ENCODE data around the gene TRIM62. TPM values are rescaled to one million over a fixed set of nuclear protein-coding genes. Genes with fewer than 3 reads are reported as not detected.

The TRIM62 gene
- polyA plus RNA-seq, 1 donor (not counting 4 experiments of a cell fraction or from before 2014, with no cell fraction given): 2.0 TPM

- H3K4me2 ChIP-seq (ENCODE audit: control insufficient read depth, extremely low read depth, insufficient read depth, low read depth, low read length): no peak overlapping the region
- DNase-seq (ENCODE audit: low read depth, low spot score) (no peak), FAIRE-seq (no peak)
- dilution Hi-C loops (cut with MboI; ENCODE audit: extremely low pct_ligation_motif_present, low sequenced_read_pairs): no loop called here
- H3K9ac ChIP-seq (ENCODE audit: control insufficient read depth, extremely low read depth, insufficient read depth, low read length): no peak overlapping the region
- H2AFZ ChIP-seq (ENCODE audit: control insufficient read depth, low read length): no peak overlapping the region
- peaks cover 3 to 21% of the 10 kb centered on the region in 2 experiments for H3K36me3 ChIP-seq (ENCODE audit: control insufficient read depth in 2 of 2, extremely low read depth in 1 of 2, insufficient read depth in 2 of 2, low read length in 2 of 2)
- H3K4me3 ChIP-seq (ENCODE audit: control insufficient read depth in 2 of 3, extremely low read depth in 1 of 3, insufficient read depth in 2 of 3, low read depth in 1 of 3, low read length in 3 of 3): no peak overlapping the region
- no peaks in the 10 kb centered on the region for H3K9me3 ChIP-seq (ENCODE audit: control insufficient read depth, low read depth, low read length)
- no peak for TF ChIP-seq CTCF (optimal IDR thresholded peaks at IDR 0.05 in 1 of 3, IDR thresholded peaks at IDR 0.05 in 1 of 3, conservative IDR thresholded peaks at IDR 0.05 in 1 of 3; ENCODE audit: extremely low read depth in 1 of 3, insufficient read depth in 2 of 3, low read length in 3 of 3)
- TF ChIP-seq EZH2 (IDR thresholded peaks at IDR 0.05; ENCODE audit: low read length): no peak
- no peaks in the 10 kb centered on the region for H3K9me1 ChIP-seq (ENCODE audit: control insufficient read depth, extremely low read depth, insufficient read depth, low read length)
- H3K27ac ChIP-seq (ENCODE audit: control insufficient read depth, insufficient read depth, low read length): no peak overlapping the region
- H3K79me2 ChIP-seq (ENCODE audit: control insufficient read depth, insufficient read depth, low read length): no peaks in the 10 kb centered on the region
- H3K4me1 ChIP-seq (ENCODE audit: control insufficient read depth, extremely low read depth, insufficient read depth, low read length): no peaks in the 10 kb centered on the region
- H3K27me3 ChIP-seq (ENCODE audit: control insufficient read depth, extremely low read depth, insufficient read depth, low read length): no peaks in the 10 kb centered on the region
- no peaks in the 10 kb centered on the region for H4K20me1 ChIP-seq (ENCODE audit: control insufficient read depth, extremely low read depth, insufficient read depth, low read length)
These were observed 22.3 kb downstream of the TRIM62 start for GRCh38 chr1:33159577-33159976.

- no peak overlapping the region for H2AFZ ChIP-seq (ENCODE audit: control insufficient read depth, low read length)
- FAIRE-seq (no peak), DNase-seq (ENCODE audit: low read depth, low spot score) (no peak)
- dilution Hi-C loops (cut with MboI; ENCODE audit: extremely low pct_ligation_motif_present, low sequenced_read_pairs): no loop called here
- H3K4me1 ChIP-seq (ENCODE audit: control insufficient read depth, extremely low read depth, insufficient read depth, low read length): peaks cover 2% of the 10 kb centered on the region
- no peak overlapping the region for H3K27ac ChIP-seq (ENCODE audit: control insufficient read depth, insufficient read depth, low read length)
- no peaks in the 10 kb centered on the region for H3K79me2 ChIP-seq (ENCODE audit: control insufficient read depth, insufficient read depth, low read length)
- no peaks in the 10 kb centered on the region for H4K20me1 ChIP-seq (ENCODE audit: control insufficient read depth, extremely low read depth, insufficient read depth, low read length)
- H3K36me3 ChIP-seq (ENCODE audit: control insufficient read depth in 2 of 2, extremely low read depth in 1 of 2, insufficient read depth in 2 of 2, low read length in 2 of 2): peaks cover 3 to 19% of the 10 kb centered on the region in 2 experiments
- no peak overlapping the region for H3K4me3 ChIP-seq (ENCODE audit: control insufficient read depth in 2 of 3, extremely low read depth in 1 of 3, insufficient read depth in 2 of 3, low read depth in 1 of 3, low read length in 3 of 3)
- H3K9me3 ChIP-seq (ENCODE audit: control insufficient read depth, low read depth, low read length): no peaks in the 10 kb centered on the region
- no peaks in the 10 kb centered on the region for H3K27me3 ChIP-seq (ENCODE audit: control insufficient read depth, extremely low read depth, insufficient read depth, low read length)
- no peak overlapping the region for H3K9ac ChIP-seq (ENCODE audit: control insufficient read depth, extremely low read depth, insufficient read depth, low read length)
- no peak for TF ChIP-seq EZH2 (IDR thresholded peaks at IDR 0.05; ENCODE audit: low read length)
- no peak overlapping the region for H3K4me2 ChIP-seq (ENCODE audit: control insufficient read depth, extremely low read depth, insufficient read depth, low read depth, low read length)
- H3K9me1 ChIP-seq (ENCODE audit: control insufficient read depth, extremely low read depth, insufficient read depth, low read length): no peaks in the 10 kb centered on the region
These were observed 23.5 kb downstream of the TRIM62 start for GRCh38 chr1:33158366-33158765.

GRCh38 chr1:33157131-33157530 lies 24.7 kb downstream of the TRIM62 start:
- DNase-seq (ENCODE audit: low read depth, low spot score): no peak
- dilution Hi-C loops (cut with MboI; ENCODE audit: extremely low pct_ligation_motif_present, low sequenced_read_pairs): no loop called here
- peaks cover 3 to 15% of the 10 kb centered on the region in 2 experiments for H3K36me3 ChIP-seq (ENCODE audit: control insufficient read depth in 2 of 2, extremely low read depth in 1 of 2, insufficient read depth in 2 of 2, low read length in 2 of 2)
- H3K27me3 ChIP-seq (ENCODE audit: control insufficient read depth, extremely low read depth, insufficient read depth, low read length): no peaks in the 10 kb centered on the region
- no peak overlapping the region for H3K9ac ChIP-seq (ENCODE audit: control insufficient read depth, extremely low read depth, insufficient read depth, low read length)
- TF ChIP-seq CTCF (optimal IDR thresholded peaks at IDR 0.05 in 1 of 3, IDR thresholded peaks at IDR 0.05 in 1 of 3, conservative IDR thresholded peaks at IDR 0.05 in 1 of 3; ENCODE audit: extremely low read depth in 1 of 3, insufficient read depth in 2 of 3, low read length in 3 of 3) (no peak), EZH2 (IDR thresholded peaks at IDR 0.05; ENCODE audit: low read length) (no peak)
- no peak overlapping the region for H3K27ac ChIP-seq (ENCODE audit: control insufficient read depth, insufficient read depth, low read length)
- no peaks in the 10 kb centered on the region for H3K9me3 ChIP-seq (ENCODE audit: control insufficient read depth, low read depth, low read length)
- no peak overlapping the region for H3K4me2 ChIP-seq (ENCODE audit: control insufficient read depth, extremely low read depth, insufficient read depth, low read depth, low read length)
- H3K4me3 ChIP-seq (ENCODE audit: control insufficient read depth in 2 of 3, extremely low read depth in 1 of 3, insufficient read depth in 2 of 3, low read depth in 1 of 3, low read length in 3 of 3): no peak overlapping the region
- H3K9me1 ChIP-seq (ENCODE audit: control insufficient read depth, extremely low read depth, insufficient read depth, low read length): no peaks in the 10 kb centered on the region
- no peak for FAIRE-seq
- no peak overlapping the region for H2AFZ ChIP-seq (ENCODE audit: control insufficient read depth, low read length)
- H4K20me1 ChIP-seq (ENCODE audit: control insufficient read depth, extremely low read depth, insufficient read depth, low read length): no peaks in the 10 kb centered on the region
- H3K4me1 ChIP-seq (ENCODE audit: control insufficient read depth, extremely low read depth, insufficient read depth, low read length): peaks cover 11% of the 10 kb centered on the region
- no peaks in the 10 kb centered on the region for H3K79me2 ChIP-seq (ENCODE audit: control insufficient read depth, insufficient read depth, low read length)
